ENCODE data around the gene TRIOBP. TPM values are rescaled to one million over a fixed set of nuclear protein-coding genes. Genes with fewer than 3 reads are reported as not detected.

Gene TRIOBP
- total RNA-seq, 1 donor from 2014 or later: 128 TPM

DNA sequence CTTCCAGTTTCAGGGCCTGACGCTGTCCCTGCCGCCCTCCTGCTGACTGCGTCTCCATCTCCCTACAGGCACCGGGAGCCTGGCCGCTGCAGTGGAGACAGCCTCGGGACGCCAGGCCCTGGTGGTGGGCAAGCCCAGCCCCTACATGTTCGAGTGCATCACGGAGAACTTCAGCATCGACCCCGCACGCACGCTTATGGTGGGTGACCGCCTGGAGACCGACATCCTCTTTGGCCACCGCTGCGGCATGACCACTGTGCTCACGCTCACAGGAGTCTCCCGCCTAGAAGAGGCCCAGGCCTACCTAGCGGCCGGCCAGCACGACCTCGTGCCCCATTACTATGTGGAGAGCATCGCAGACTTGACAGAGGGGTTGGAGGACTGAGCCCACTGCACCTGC lies 31.4 kb upstream of the TRIOBP start:
- no peak for DNase-seq (ENCODE audit: extremely low read depth, low read depth, low spot score)

DNA sequence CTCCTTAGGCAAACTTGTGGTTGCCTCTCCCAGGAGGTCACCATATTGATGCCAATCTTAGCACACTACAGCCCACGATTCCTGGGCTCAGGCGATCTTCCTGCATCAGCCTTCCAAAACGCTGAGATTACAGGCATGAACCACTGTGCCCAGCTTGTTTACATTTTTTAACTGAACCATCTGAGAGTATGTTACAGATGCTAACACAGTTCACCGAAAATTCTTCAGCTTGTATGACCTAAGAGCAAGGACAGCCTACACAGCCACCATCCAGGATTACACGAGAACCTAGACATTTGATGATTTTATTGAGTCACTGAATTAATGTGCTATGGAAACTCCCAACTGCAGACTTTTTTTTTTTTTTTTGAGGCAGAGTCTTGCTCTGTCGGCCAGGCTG lies 27.3 kb upstream of the TRIOBP start:
- no peak for DNase-seq (ENCODE audit: extremely low read depth, low read depth, low spot score)

GRCh38 chr22:37672206-37672919 lies 24.5 kb upstream of the TRIOBP start:
- DNase-seq (ENCODE audit: extremely low read depth, low read depth, low spot score): no peak

DNA sequence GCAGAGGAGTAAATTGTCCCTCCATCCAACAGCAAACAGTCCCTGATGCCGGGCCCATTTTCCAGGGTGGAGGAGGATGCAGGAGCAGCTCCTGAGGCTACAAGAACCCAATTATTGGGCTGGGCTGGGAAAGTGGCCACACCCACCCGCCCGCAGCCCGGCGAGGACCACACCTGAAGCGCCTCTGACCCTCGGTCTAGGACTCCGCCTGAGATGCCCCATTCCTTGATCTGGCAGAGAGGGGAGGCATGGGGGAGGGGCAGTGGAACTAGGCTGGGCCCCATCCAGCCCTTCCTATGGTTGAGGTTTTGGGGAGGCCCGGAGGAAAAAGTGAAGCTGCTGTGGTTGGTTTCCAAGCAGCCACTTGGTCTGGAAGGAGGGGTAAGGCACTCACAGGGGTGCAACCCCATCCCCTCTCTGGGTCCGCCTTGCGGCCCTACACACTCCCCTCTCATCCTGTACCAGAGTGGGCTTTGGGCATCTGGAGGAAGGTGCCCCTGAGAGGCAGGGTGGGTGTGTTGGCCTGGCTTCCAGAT lies 23.9 kb upstream of the TRIOBP start:
- no peak for DNase-seq (ENCODE audit: extremely low read depth, low read depth, low spot score)

DNA sequence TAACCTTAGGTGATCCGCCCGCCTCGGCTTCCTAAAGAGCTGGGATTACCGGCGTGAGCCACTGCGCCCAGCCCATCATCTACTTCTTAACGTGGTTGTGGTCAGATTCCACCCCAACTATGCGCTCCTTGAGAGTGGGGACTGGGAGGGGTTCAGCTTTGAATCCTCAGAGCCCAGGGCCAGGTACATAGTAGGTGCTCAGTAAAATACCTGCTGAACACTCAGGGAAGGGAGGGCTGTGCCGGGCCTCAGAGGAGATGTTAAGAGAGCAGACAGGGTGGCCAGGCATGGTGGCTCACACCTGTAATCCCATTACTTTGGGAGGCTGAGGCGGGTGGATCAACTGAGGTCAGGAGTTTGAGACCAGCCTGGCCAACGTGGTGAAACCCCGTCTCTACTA lies 22.6 kb upstream of the TRIOBP start:
- DNase-seq (ENCODE audit: extremely low read depth, low read depth, low spot score): no peak

GRCh38 chr22:37674951-37675929 lies 21.6 kb upstream of the TRIOBP start, which contains the start of gene LGALS1:
Gene LGALS1, plus strand, starts transcription at chr22:37675636. Its CDS starts 67 bp downstream, at chr22:37675703.
- DNase-seq (ENCODE audit: extremely low read depth, low read depth, low spot score): no peak

GRCh38 chr22:37675930-37676735 lies 20.7 kb upstream of the TRIOBP start:
- DNase-seq (ENCODE audit: extremely low read depth, low read depth, low spot score): no peak

DNA sequence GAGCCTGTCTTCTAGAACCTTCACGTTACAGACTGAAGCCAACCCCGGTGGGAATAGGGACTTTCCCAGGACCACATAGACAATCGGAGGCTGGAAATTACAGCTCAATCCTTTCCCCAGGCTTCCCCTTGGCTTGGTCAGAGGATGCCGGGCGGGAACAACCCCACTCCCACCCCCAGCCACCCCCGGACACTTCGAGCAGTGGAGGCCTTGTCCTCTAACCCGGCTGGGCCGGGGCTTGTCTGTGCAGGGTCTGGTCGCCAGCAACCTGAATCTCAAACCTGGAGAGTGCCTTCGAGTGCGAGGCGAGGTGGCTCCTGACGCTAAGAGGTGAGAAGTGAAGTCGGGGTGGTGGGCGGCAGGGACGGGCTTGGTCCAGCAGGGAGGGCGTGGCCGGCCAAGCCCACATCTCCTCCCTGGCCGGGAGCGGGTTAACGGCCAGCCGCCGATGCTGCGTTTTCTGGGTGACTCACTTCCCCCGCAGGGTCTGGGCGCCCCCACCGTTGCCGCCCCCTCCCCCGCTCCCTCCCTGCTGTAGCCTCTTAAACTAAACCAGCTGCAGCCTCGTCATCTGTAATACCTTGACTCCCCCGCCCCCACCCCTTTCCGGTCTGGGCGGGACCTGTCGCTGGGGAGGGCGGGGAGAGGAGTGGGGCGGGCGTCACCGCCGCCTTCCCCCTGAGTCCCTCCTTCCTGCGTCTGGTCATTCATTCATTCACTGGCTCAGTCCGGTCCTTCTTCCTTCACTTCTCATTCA lies 19.9 kb upstream of the TRIOBP start:
- DNase-seq (ENCODE audit: extremely low read depth, low read depth, low spot score): no peak

DNA sequence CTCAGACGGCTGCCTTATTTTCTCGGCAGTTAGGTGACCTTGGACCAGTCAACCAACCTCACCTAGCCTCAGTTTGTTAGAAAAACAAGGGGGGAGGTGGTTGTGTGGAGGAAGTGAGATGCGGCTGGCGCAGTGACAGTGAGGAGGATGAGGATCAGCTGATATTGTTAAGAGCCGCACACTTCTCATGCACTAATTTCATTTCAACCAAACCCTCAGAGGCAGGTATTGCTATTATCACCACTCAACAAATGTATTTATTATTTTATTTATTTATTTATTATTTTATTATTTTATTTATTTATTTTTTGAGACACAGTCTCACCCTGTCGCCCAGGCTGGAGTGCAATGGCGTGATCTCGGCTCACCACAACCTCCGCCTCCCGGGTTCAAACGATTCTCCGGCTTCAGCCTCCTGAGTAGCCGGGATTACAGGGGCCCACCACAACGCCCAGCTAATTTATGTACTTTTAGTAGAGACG lies 19.3 kb upstream of the TRIOBP start:
- no peak for DNase-seq (ENCODE audit: extremely low read depth, low read depth, low spot score)

DNA sequence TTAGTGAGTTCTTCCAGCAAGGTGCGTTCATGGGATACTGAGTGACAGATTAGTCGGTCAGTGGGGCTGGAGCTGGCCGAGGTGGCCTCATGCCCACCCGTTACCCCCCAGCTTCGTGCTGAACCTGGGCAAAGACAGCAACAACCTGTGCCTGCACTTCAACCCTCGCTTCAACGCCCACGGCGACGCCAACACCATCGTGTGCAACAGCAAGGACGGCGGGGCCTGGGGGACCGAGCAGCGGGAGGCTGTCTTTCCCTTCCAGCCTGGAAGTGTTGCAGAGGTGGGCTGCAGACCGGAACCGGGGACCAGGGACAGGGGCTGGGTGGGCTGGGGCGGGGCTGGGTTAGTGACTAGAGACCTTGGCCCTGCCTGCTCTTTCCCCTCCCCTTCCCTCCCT lies 18.5 kb upstream of the TRIOBP start:
- no peak for DNase-seq (ENCODE audit: extremely low read depth, low read depth, low spot score)

DNA sequence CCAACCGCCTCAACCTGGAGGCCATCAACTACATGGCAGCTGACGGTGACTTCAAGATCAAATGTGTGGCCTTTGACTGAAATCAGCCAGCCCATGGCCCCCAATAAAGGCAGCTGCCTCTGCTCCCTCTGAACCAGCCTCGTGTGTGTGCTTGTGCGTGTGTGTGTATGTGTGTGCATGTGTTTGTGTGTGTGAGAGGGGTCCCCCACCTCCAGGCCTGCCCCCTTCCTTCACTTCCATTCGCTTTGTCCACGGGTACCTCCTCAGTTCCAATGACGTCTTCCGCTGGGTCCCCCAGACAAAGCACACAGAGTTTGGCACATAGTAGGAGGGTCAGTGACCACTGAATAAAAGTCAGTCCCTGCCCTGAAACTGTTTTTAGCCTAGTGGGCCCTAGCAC lies 17.2 kb upstream of the TRIOBP start:
- no peak for DNase-seq (ENCODE audit: extremely low read depth, low read depth, low spot score)

- no peak for DNase-seq (ENCODE audit: extremely low read depth, low read depth, low spot score)
Observed at GRCh38 chr22:37680191-37680851, 16.5 kb upstream of the TRIOBP start.

DNA sequence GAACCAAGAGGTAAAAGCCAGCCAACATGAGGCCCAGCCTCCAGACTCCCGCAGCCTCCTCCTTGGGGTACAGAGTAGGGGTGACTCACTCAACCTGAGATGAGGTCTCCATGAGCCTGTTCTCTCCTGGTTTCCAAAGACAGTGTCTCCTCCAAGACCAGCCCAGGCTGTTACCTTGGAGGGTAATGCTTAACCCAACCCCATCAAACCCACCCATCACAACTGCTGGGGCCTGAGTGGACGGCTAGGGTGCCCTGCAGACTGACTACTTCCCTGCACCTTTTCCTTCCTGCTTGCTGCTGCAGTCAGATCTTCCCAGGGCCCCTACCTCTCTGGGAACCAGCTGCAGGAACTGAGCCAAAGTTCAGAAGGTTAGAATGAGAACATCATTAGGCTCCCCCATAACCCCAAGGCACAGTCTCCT lies 15.8 kb upstream of the TRIOBP start:
- DNase-seq (ENCODE audit: extremely low read depth, low read depth, low spot score): no peak

GRCh38 chr22:37681556-37682049 lies 15.2 kb upstream of the TRIOBP start:
- no peak for DNase-seq (ENCODE audit: extremely low read depth, low read depth, low spot score)

DNA sequence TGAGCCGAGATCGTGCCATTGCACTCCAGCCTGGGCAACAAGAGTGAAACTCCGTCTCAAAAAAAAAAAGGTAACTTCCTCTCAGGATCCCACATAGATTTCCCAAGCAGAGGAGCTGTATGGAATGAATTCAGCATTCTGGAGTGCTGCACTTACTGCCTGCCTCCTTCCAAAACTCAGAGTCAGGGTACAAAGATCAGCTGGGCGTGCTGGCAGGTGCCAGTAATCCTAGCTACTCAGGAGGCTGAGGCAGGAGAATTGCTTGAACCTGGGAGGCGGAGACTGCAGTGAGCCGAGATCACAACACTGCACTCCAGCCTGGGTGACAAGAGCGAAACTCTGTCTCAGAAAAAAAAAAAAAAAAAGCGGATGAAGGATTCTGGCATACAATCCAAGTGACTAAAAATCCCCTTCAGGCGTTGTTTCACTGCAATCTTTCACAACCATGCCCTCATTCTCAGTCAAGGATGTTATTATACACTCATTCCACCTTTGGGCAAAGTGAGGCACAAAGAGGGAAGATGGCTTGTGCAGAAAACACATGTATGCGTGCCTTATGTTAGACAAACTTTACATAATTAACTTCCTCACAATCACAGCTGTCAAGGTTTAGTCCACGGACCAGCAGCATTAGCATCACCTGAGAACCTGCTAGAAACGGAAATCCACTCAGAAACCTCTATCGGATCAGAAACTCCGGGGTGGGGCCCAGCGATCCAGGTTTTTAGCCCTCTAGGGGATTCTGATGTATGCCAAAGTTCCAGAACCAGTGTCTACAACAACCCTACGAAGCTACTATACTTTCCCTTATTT lies 11.8 kb upstream of the TRIOBP start:
- DNase-seq (ENCODE audit: extremely low read depth, low read depth, low spot score): no peak

DNA sequence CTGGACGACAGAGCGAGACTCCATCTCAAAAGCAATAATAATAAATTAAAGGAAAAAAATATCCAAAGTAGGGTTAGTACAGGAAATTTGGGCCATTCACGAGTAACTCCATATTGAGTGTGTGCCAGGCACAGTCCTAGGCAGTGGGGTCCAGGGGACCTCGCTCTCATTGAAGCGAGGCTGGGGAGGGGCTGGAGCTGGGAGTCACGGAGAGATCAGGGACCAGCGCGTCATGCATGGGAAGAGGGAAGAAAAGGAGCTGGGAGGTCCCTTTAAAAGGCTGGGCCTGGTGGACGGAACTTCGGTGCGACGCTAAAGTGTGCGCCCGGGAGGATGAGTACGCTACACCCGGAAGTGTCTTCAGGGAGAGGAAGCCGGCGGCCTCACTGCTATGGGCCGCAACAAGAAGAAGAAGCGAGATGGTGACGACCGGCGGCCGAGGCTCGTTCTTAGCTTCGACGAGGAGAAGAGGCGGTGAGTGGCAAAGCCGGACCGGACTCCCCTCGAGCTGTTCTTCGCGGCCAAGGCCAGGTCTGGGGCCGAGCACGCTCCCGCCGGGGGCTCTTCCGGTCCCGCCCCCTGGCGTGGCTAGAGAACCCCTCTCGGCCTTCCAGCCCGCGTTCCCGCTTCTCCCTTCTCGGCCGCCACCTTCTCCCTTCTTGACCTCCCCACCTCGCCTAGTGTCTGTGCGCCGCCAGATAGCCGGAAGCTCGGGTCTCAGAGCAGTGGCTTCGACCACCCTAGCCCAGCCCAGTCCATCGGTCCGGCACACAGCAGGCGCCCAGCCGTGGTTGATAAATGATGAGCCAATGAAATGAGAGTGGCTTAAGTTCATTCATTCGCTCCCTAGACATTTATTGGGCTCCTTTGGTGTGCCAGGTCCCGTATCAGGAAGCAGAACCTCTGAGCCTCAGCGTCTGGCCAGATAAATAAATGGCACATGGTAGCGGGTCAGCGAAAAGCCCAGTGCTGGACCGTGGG lies 10.6 kb upstream of the TRIOBP start, which contains the start of gene NOL12:
Gene NOL12, plus strand, starts transcription at position 342 of the 981 bp plus-strand sequence. Its CDS starts 50 bp downstream, at position 392.
- peak; percentile 57 for DNase-seq (ENCODE audit: extremely low read depth, low read depth, low spot score)

DNA sequence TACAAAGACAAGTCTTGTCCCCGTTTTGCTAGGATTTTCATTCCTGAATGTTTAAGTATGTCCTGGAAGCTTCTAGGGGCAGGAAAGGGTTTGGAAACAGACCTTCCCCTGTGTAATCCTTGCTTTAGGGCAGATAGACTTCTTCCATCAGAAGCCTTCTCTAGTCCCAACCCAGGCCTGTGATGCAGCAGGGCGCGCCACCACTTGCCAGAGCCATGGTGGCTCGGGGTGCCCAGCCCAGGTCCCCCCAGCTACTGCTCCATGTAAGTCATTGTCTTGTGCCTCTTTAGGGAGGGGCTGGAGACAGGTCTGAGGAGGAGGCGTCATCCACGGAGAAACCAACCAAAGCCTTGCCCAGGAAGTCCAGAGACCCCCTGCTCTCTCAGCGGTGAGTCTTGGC lies 6.4 kb upstream of the TRIOBP start:
- DNase-seq (ENCODE audit: extremely low read depth, low read depth, low spot score): no peak

All from glomerular endothelial cell (primary cell).